Fibroblast of gingiva (primary cell): Measurements from ENCODE around the gene CLEC10A.
A peak's percentile ranks its signal among the peaks of the same experiment; 100 is the strongest.

Experiments used
- DNase-seq: peaks from one replicate; pipeline ENCODE4 v3.0.0-alpha.2; 2011; ENCODE audit warnings: low read depth

Gene CLEC10A

DNA sequence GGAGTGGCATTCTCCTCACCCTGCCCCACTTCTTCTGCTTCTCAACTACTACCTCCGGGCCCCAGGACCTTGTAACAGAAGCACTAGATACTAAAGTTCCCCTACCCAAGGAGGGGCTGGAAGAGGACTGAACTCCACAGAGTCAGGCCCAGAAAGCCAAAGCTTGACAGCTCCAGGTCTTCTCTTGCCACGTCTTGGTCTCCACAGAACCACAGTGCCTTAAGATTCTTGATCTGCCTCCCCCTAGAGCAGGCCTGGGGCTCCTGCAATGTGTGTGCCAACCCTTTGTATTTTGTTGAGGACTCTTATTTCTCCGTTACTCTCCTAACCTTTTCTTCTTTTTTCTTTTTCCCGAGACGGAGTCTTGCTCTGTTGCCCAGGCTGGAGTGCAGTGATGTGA lies 40.2 kb downstream of the CLEC10A start:
- DNase-seq, result no peak

GRCh38 chr17:7038025-7038862 lies 41.8 kb downstream of the CLEC10A start:
- no peak for DNase-seq

- peak; percentile 93 for DNase-seq
Observed at GRCh38 chr17:7035591-7036368, 44.3 kb downstream of the CLEC10A start, which contains the start of gene SLC16A13. Gene SLC16A13, plus strand, starts transcription at chr17:7036015. Its CDS starts 368 bp downstream, at chr17:7036383.

GRCh38 chr17:7034955-7035590 lies 45.0 kb downstream of the CLEC10A start:
- no peak for DNase-seq

- DNase-seq, result no peak
Observed at GRCh38 chr17:7029659-7030058, 50.4 kb downstream of the CLEC10A start.

DNA sequence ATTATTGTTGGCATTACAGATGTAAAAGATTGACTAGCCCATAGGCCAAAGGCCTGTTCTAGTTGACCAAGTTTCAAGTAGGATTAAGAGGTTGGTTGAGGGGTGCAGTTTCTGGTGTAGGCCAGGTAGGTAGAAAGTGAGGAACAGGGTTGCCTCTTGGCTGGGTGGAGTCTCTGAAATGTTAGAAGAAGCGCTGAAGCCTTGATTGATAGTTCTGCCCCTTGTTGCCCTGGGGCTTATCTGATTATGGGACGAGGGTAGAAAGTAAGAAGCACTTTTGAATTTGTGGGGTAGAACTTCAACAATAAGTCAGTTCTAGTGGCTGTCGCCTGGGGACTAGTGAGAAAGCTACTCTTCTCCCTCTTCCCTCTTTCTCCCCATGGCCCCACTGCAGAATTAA lies 51.0 kb downstream of the CLEC10A start:
- DNase-seq, result no peak

- no peak for DNase-seq
Observed at GRCh38 chr17:7027335-7027734, 52.7 kb downstream of the CLEC10A start.

DNA sequence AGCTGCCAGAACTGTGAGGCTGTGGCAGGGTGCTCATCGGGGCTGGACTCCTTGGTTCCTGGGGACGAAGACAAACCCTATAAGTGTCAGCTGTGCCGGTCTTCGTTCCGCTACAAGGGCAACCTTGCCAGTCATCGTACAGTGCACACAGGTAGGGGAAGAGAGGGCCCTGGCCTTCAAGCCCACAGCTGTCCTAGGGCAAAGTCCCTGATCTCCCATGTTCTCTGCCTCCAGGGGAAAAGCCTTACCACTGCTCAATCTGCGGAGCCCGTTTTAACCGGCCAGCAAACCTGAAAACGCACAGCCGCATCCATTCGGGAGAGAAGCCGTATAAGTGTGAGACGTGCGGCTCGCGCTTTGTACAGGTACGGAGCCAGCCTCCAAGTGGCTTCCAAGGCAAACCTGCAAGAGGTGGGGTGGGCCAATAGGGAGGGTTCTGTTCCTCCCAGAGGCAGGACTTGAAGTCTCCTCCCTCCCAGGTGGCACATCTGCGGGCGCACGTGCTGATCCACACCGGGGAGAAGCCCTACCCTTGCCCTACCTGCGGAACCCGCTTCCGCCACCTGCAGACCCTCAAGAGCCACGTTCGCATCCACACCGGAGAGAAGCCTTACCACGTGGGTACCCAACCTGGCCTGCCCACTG lies 53.5 kb downstream of the CLEC10A start:
- no peak for DNase-seq

- DNase-seq, result no peak
Observed at GRCh38 chr17:7025245-7025644, 54.8 kb downstream of the CLEC10A start.
